Activated CD4-positive, alpha-beta T cell treated with anti-CD3 and anti-CD28 coated beads, Interleukin-2, amount 10 ng/mL, durations not matched to agents 7 days and 5 days (primary cell): ENCODE data around the gene ALS2. TPM values are rescaled to one million over a fixed set of nuclear protein-coding genes. Genes with fewer than 3 reads are reported as not detected.
"Not testable (repeated sequence)": the region's sequence is repeated elsewhere in the genome, so short reads cannot be mapped to it uniquely, and the experiment has no call there.

Experiments used
- CTCF ChIA-PET: fragments of 350-600 bp; sonication (Branson Sonifier 250); formaldehyde crosslinking; loops from one replicate; lab custom pipeline; 2021; ENCODE audit warnings: antibody characterized with exemption; lab: Charles Lee
- POLR2A ChIA-PET: fragments of 350-600 bp; sonication (Branson Sonifier 250); formaldehyde crosslinking; loops from one replicate; lab custom pipeline; 2021; ENCODE audit warnings: antibody characterized with exemption; lab: Charles Lee
- DNase-seq: peaks from one replicate; pipeline ENCODE4 v3.0.0-alpha.2; 2020
- H3K27ac Mint-ChIP-seq: one replicate; pipeline ENCODE4 v1.8.0; 2021; ENCODE audit warnings: mild to moderate bottlenecking, moderate library complexity, mixed read lengths
- H3K27me3 Mint-ChIP-seq: one replicate; pipeline ENCODE4 v1.8.0; 2021; ENCODE audit warnings: mixed read lengths
- H3K36me3 Mint-ChIP-seq: one replicate; pipeline ENCODE4 v1.8.0; 2021; ENCODE audit warnings: low read depth, mixed read lengths
- H3K4me1 Mint-ChIP-seq: one replicate; pipeline ENCODE4 v1.8.0; 2021; ENCODE audit warnings: mixed read lengths
- H3K4me3 Mint-ChIP-seq: one replicate; pipeline ENCODE4 v1.8.0; 2021; ENCODE audit warnings: mild to moderate bottlenecking, moderate library complexity, mixed read lengths
- H3K9me3 Mint-ChIP-seq: one replicate; pipeline ENCODE4 v1.8.0; 2021; ENCODE audit warnings: mixed read lengths
- total RNA-seq, 2 experiments: library from RNA; stranded (reverse); gene quantifications; one replicate each; pipeline ENCODE4 v1.2.3, GENCODE V29; 2021

The ALS2 gene
- total RNA-seq, result 10 to 100 TPM; 10.7 to 11.7 TPM

DNA sequence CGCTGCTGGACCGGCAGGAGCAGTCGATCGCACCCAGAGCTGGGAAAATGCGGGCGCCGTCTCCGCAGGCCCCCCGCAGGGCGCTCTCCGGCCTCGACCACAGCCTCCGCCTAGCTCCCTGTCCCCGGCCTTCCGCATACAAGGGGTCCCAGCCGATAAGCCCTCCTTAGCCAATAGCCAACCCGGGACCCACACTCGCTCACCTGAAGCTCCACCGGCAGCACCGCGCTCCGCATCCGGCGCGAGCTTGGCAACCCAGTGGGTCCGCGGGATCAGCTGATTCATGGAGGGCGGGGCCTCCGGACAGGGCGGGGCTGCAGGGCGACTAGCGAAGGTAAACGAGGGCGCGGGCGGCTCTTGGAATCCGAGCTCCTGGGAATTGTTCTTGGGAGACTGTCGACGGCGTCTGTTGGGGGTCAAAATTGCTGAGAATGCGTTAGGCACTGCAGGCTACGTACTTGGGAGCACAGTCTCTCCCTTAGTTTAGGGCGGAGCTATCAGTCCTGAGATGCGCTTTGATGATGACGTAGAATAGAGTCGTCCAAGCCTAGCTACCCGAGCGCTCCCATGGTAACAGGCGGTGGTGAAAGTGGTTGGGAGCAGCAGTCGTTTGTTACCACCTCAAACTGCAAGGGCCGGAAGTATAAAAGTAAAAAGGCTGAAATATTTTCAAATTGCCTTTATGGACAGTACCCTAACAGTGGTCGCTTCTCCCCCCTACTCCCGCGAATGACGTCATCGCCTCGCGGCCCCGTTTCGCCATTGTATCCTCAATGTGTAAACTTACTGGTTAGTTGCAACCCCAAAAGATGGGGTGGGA, at the start of gene ALS2:
TSS of gene ALS2 (minus strand) at position 260 of the 820 bp plus-strand sequence. CDS start 12,048 bp downstream, outside the sequence.
- peak; percentile 95 for DNase-seq
- Mint-ChIP-seq H3K9me3 (no peaks in the 10 kb centered on the region), H3K36me3 (no peaks in the 10 kb centered on the region), H3K4me3 (peak within 1 kb of the TSS; percentile 89), H3K27me3 (peaks cover 15% of the 10 kb centered on the region), H3K27ac (peak within 1 kb of the TSS; percentile 97), H3K4me1 (peaks cover 24% of the 10 kb centered on the region)
- CTCF ChIA-PET, result interaction anchor here (0.7 to 1.6 kb wide), 4 partner anchors 10 to 548 kb away, joined by 3 to 11 read pairs (median 3); no protein-coding TSS in a partner anchor
- POLR2A ChIA-PET, result interaction anchor here (0.6 kb wide), 1 partner anchor 925 kb away, joined by 3 read pairs; no protein-coding TSS in a partner anchor

GRCh38 chr2:201828220-201828619, 47.5 kb upstream of the ALS2 start:
- no peak overlapping the region for H3K27ac Mint-ChIP-seq
- ChIA-PET POLR2A (no interaction called here), CTCF (no interaction called here)
- H3K4me3 Mint-ChIP-seq, result no peak overlapping the region
- H3K27me3 Mint-ChIP-seq, result peaks cover 12% of the 10 kb centered on the region
- no peaks in the 10 kb centered on the region for H3K36me3 Mint-ChIP-seq
- H3K9me3 Mint-ChIP-seq, result no peaks in the 10 kb centered on the region
- no peaks in the 10 kb centered on the region for H3K4me1 Mint-ChIP-seq
- no peak for DNase-seq

- DNase-seq, result no peak
- Mint-ChIP-seq H3K27ac (no peak overlapping the region), H3K4me3 (no peak overlapping the region), H3K9me3 (no peaks in the 10 kb centered on the region), H3K36me3 (no peaks in the 10 kb centered on the region), H3K4me1 (no peaks in the 10 kb centered on the region), H3K27me3 (peaks cover 13% of the 10 kb centered on the region)
- CTCF ChIA-PET, result no interaction called here
- POLR2A ChIA-PET, result no interaction called here
These were observed 46.9 kb upstream of the ALS2 start for GRCh38 chr2:201827621-201828020.

DNA sequence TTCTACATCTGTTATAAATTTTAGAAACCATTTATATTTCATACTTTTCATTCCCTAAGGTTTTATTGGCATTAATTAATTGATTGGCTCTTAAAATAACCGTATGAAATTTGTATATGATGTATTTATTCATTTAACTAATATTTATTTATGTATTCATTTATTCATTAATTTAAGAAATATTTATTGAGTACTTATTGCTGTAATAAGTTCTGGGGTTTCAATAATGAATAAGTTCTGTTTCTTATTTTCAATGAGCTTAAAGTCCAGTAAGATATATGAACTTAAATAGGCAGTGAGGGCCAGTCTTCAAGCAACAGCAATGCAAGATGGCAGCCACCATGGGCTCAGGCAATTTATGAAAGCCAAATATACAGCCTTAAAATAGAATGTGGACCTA, 43.5 kb upstream of the ALS2 start:
- CTCF ChIA-PET, result no interaction called here
- Mint-ChIP-seq H3K4me1 (no peaks in the 10 kb centered on the region), H3K27me3 (peaks cover 16% of the 10 kb centered on the region)

DNA sequence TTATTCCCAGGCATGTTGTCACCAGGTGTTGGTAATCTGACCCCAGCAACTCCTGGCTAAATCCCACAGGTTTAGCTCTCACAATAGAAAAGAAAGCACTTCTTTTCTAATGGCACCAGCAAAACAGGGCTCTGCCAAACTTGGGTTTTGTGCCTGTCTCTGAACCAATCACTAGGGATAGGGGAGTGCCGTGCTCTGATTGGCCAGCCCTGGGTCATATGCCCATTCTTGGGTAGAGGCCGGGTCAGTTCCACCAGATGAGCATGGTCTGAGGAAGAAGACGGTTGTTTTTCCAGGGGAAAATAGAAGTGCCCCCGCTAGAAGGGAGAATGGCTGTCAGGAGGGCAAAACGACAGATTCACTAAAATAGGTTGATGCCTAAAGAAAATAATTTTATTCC, 40.3 kb upstream of the ALS2 start:
- Mint-ChIP-seq H3K9me3 (no peaks in the 10 kb centered on the region), H3K4me1 (no peaks in the 10 kb centered on the region), H3K27me3 (peaks cover 13% of the 10 kb centered on the region), H3K4me3 (no peak overlapping the region), H3K36me3 (no peaks in the 10 kb centered on the region), H3K27ac (no peak overlapping the region)
- CTCF ChIA-PET, result no interaction called here
- POLR2A ChIA-PET, result no interaction called here
- no peak for DNase-seq

More for the DNA sequence above, 43.5 kb upstream of the ALS2 start:
- DNase-seq, result no peak
- POLR2A ChIA-PET, result no interaction called here
- Mint-ChIP-seq H3K27ac (no peak overlapping the region), H3K36me3 (no peaks in the 10 kb centered on the region), H3K9me3 (no peaks in the 10 kb centered on the region), H3K4me3 (no peak overlapping the region)

DNA sequence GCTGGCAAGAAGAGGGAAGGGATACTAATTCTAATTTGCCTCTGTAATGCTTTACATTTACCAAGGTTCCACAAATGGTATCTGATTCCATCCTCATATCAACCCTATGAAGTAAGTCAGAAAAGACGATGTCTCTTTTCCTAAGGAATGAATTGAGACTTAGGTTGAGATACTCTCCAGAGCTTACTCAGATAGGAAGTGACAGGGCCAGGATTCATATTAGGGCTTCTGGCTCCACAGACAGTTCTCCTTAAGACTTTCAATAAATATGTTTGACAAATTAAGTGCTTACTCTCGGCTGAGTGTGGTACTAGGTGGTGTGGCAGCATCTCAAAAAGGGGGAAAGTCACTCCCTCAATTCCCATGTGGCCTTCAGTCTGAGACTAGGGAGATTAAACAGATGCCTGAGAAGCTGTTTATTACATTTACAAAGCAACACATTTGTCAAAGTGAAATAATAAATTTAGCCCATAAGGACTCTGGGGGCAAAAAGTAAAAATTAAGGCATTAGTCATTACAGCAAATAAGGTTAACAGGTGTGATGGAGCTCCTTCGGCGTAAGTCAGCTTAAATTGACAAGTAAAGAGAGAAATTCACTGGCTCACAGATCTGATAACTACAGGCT, 39.8 kb upstream of the ALS2 start:
- H3K27me3 Mint-ChIP-seq, result peaks cover 12% of the 10 kb centered on the region
- CTCF ChIA-PET, result no interaction called here

DNA sequence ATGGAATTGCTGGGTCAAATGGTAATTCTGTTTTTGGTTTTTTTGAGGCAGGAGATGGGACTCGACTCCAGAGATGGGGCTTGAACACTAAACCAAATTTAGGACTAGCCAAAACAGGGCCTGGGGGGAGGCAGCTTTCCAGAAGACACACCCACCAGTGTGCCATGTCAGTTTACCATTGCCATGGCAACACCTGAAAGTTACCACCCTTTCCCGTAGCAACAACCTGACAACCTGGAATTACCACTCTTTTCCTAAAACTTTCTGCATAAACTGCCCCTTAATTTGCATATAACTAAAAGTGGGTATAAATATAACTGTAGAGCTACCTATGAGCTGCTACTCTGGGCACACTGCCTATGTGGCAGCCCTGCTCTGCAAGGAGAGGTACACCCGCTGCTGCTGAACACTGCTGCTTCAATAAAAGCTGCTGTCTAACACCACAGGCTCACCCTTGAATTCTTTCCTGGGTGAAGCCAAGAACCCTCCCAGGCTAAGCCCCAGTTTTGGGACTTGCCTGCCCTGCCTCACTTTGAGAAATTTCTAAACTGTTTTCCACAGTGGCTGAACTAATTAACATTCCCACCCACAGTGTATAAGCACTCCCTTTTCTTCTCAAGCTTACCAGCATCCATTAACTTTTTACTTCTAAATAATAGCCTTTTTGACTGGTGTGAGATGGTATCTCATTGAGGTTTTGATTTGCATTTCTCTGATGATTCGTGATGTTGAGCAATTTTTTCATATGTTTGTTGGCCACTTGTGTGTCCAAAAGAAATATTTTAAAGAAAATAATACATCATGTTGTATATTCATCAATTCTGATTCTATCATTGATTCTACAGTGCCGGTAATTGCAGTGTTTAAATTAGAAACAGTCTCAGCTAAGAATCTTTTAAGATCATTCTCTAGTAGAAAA, 36.2 kb upstream of the ALS2 start:
- Mint-ChIP-seq H3K36me3 (no peaks in the 10 kb centered on the region), H3K27ac (no peak overlapping the region), H3K4me1 (no peaks in the 10 kb centered on the region), H3K27me3 (peaks cover 24% of the 10 kb centered on the region), H3K9me3 (no peaks in the 10 kb centered on the region), H3K4me3 (no peak overlapping the region)
- ChIA-PET POLR2A (interaction anchor here (0.6 kb wide), 1 partner anchor 12 kb away, joined by 3 read pairs; no protein-coding TSS in a partner anchor), CTCF (no interaction called here)
- no peak for DNase-seq

More for the DNA sequence above, 39.8 kb upstream of the ALS2 start:
- POLR2A ChIA-PET, result no interaction called here
- Mint-ChIP-seq H3K36me3 (no peaks in the 10 kb centered on the region), H3K4me3 (no peak overlapping the region), H3K27ac (no peak overlapping the region), H3K4me1 (no peaks in the 10 kb centered on the region), H3K9me3 (no peaks in the 10 kb centered on the region)
- no peak for DNase-seq

- H3K27me3 Mint-ChIP-seq, result peaks cover 19% of the 10 kb centered on the region
- H3K36me3 Mint-ChIP-seq, result no peaks in the 10 kb centered on the region
- no peak overlapping the region for H3K4me3 Mint-ChIP-seq
- no peak for DNase-seq
- ChIA-PET POLR2A (no interaction called here), CTCF (interaction anchor here (0.6 kb wide), 1 partner anchor 21 kb away, joined by 3 read pairs; no protein-coding TSS in a partner anchor)
- no peaks in the 10 kb centered on the region for H3K9me3 Mint-ChIP-seq
- no peak overlapping the region for H3K27ac Mint-ChIP-seq
- H3K4me1 Mint-ChIP-seq, result no peaks in the 10 kb centered on the region
These were observed 33.4 kb upstream of the ALS2 start for GRCh38 chr2:201813996-201814760.

- DNase-seq, H3K36me3 Mint-ChIP-seq, CTCF ChIA-PET, H3K4me3 Mint-ChIP-seq, H3K27ac Mint-ChIP-seq, H3K9me3 Mint-ChIP-seq, H3K4me1 Mint-ChIP-seq: not testable (repeated sequence)
- POLR2A ChIA-PET, result interaction anchor here (0.6 kb wide), 1 partner anchor 557 kb away, joined by 3 read pairs; no protein-coding TSS in a partner anchor
- H3K27me3 Mint-ChIP-seq, result peaks cover 35% of the 10 kb centered on the region
These were observed 29.9 kb upstream of the ALS2 start for GRCh38 chr2:201810604-201811003.

DNA sequence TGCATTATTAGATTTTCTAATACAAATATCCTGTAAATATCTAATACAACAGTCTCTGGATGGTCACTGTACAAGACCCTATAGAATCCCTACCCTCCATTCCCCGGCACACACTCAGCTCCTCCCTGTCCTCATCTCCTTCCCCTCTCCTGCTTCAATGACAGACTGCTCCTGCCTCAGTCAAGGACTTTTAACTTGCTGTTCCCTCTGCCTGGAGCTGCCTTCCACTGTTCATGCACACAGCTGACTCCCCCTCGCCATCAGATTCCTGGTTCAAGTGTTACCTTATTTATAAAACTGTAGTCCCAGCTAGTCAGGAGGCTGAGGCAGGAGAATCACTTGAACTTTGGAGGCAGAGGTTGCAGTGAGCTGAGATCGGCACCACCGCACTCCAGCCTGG, 28.9 kb upstream of the ALS2 start:
- no peak for DNase-seq
- CTCF ChIA-PET, result interaction anchor here (1.1 kb wide), 1 partner anchor 22 kb away, joined by 3 read pairs; no protein-coding TSS in a partner anchor
- Mint-ChIP-seq H3K27ac (no peak overlapping the region), H3K36me3 (no peaks in the 10 kb centered on the region), H3K4me3 (no peak overlapping the region), H3K4me1 (no peaks in the 10 kb centered on the region), H3K27me3 (peaks cover 33% of the 10 kb centered on the region), H3K9me3 (no peaks in the 10 kb centered on the region)
- POLR2A ChIA-PET, result no interaction called here

GRCh38 chr2:201808027-201808426, 27.3 kb upstream of the ALS2 start:
- H3K4me1 Mint-ChIP-seq, result no peaks in the 10 kb centered on the region
- peaks cover 29% of the 10 kb centered on the region for H3K27me3 Mint-ChIP-seq
- POLR2A ChIA-PET, result no interaction called here
- H3K4me3 Mint-ChIP-seq, result no peak overlapping the region
- no peaks in the 10 kb centered on the region for H3K9me3 Mint-ChIP-seq
- no peak overlapping the region for H3K27ac Mint-ChIP-seq
- DNase-seq, result no peak
- no peaks in the 10 kb centered on the region for H3K36me3 Mint-ChIP-seq
- CTCF ChIA-PET, result no interaction called here
